ENCODE data around the gene RIN1.
"Not testable (repeated sequence)": the region's sequence is repeated elsewhere in the genome, so short reads cannot be mapped to it uniquely, and the experiment has no call there.

The RIN1 gene

DNA sequence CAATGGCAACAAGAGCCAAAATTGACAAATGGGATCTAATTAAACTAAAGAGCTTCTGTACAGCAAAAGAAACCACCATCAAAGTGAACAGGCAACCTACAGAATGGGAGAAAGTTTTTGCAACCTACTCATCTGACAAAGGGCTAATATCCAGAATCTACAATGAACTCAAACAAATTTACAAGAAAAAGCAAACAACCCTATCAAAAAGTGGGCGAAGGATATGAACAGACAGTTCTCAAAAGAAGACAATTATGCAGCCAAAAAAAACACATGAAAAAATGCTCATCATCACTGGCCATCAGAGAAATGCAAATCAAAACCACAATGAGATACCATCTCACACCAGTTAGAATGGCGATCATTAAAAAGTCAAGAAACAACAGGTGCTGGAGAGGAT, 15.9 kb downstream of the RIN1 start:
- not testable (repeated sequence) for DNase-seq (ENCODE audit: low read depth in 2 of 2)

- no peak for DNase-seq (ENCODE audit: low read depth in 2 of 2)
Measured at GRCh38 chr11:66318600-66318970, 17.6 kb downstream of the RIN1 start.

DNA sequence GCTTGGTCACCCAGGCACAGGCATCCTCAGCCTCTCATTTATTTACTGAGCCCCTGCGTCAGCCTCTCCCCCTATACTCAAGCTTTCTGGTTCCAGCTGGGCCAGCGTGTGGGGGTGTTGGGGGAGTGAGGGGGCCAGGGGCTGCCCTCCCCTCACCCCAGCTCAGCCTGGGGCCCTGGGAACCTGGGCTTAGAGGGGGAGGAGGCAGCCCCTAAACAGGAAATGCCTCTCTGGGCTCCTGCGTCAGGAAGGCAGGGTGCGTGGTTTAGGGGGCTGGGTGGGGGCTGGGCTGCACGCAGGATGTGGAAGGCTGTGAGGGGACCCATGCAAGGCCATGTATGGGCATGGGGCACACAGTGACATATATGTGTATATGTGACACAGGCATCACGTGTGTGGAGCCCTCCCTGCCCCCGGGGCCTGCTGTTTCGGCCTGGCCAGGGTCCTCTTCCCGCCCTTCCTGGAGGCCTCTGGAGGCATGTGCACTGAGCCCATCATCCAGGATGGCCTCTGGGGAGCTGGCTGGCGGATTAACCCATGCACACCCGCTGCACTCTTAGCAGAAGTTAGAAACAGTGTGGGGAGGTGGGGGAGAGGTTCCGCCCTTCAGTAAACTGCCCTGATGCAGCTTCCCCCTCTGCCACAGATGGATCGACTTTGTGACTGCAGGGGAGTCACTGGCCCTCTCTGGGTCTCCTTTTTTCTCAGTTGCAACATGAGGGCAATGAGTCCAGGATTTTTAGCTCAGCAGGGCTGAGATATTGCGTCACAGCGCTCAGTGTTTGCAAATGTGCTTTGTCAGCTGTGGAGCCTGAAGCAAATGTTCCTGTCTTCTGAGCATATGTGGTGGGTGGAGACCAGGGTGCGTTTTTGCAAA, 18.3 kb downstream of the RIN1 start:
- DNase-seq (ENCODE audit: low read depth in 2 of 2), result peak in 1 of 2 donors; percentile 34

DNA sequence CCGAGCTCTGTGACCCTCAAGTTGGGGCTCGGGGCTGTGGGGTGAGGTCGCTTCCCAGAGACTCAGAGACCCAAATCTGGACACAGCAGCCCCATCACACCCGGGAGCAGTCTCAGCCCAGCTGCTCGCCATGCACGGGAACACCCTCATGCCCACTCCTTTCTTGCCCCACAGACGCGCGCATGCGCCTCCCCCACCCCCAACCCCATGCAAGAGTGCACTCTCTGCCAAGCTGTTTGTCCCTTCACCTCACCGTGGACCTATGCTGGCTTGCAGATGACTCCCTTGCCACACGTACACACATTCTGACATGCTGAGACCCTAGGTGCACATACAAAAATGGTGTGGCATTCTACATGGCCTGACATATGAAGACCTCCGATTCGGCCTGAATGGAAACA, 18.9 kb downstream of the RIN1 start:
- DNase-seq (ENCODE audit: low read depth in 2 of 2), result no peak

DNA sequence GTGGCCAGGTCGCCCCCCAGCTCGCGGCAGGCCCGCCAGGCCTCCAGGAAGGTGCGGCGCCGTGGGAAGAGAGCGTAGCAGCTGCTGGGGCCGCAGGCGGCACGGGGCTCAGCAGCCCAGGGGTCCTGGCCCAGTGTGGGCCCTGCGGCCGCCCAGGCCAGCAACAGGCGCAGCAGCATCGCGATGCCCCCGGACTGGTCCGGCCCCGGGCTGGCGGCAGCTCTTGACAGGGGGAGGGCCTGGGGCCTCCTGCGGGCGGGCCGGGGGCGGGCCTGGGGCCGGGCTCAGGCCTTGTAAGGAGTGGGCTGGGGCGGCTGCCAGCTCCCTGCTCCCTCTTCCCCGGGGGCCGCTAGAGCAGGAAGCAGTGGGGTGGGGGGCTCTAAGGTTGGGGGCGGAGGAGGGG, 19.4 kb downstream of the RIN1 start, which contains the start of gene CD248:
TSS of gene CD248 (minus strand) at position 196 of the 403 bp plus-strand sequence. CDS start at position 179, 17 bp downstream.
- no peak for DNase-seq (ENCODE audit: low read depth in 2 of 2)

DNA sequence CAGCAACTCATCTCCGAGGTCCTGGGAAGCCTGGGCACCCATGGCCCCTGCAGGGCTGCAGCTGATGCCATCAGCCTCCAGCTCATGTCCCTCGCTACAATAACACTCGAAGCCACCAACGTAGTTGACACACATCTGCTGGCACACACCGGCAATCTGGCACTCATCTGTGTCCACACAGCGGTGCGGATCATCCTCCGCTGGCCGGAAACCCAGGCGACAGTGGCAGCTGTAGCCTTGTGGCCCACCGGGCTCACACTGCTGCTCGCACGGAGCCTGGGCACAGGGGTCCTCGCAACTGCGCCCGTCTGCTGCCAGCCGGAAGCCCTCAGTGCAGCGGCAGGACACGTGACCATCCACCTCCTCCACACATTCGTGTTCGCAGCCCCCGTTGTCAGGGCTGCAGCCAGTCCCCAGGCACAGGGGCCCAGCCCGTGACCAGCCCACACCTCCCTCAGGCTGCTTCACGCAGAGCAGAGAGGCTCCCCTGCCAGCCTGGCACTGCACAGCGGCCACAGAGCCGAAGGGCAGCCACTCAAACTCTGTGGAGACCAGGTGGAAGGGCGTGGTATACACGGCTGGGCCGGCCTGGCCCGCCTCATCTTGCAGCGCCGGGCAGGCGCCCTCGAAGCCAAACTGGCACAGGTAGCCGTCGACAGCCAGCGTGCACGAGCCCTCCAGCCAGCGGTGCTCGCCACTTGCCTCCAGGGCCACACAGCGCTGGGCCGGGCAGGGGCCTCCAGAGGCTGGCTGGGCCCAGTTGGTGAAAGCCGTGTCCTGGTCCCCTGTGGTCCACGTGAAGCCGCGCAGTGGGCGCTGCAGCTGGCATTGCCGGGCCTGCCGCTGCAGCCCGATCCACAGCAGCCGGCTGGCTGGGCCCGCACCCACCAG, 20.1 kb downstream of the RIN1 start:
- DNase-seq (ENCODE audit: low read depth in 2 of 2), result no peak

GRCh38 chr11:66315498-66315885, 20.7 kb downstream of the RIN1 start:
- no peak for DNase-seq (ENCODE audit: low read depth in 2 of 2)

DNA sequence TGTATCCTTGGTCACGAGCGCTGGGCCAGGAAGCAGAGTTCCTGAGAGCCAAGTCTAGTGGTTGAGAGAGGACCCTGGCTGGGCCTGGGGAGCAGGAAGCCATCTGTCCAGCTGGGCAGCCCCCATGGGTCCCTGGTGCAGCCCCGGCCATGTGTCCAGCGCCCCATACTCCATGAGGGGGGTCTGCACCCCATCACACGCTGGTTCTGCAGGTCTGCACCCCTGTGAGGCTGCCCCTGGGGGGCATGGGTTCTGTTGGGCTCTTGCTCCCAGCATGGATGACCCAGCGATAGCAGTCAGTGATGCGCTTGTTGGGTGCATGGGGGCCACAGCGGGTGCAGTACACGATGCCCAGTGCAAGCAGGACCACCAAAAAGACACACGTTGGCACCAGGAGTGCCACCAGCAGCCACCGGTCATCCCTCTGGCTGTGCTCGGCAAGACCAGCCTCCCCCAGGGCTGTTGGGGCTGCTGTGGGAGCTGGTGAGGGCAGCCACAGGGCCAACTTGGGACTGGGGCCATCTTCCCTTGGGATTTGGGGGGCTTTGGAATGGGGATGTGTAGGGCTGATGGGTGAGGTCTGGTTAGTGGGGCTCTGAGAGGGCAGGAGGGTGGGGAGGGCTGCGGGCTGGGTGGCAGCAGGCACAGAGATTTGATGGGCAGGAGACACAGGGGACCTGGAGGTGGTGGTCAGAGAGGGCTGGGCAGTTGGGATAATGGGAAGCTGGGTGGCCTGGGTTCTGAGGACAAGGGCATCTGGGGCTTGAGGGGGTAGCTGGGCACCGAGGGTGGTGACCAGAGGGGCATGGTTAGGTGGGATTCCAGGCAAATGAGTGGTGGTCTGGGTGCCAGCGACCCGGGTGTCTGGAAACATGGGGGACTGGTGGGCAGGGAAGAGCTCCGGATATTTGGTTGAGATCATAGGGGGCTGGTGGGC, 21.4 kb downstream of the RIN1 start:
- no peak for DNase-seq (ENCODE audit: low read depth in 2 of 2)

DNA sequence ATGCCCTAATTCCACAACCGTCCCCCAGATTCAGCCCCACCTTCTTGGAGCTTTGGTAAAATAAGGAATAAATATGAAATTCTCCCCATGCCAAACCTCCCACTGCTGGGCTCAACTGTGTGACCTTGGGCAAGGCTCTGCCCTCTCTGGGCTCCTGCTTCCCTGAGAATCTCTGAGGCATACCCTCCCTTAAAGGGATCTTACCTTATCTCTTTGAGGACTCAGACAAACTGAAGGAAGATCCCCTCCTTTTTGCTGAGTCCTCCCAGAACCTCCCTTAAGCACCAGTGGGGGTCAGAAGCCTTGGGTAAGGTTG, 22.1 kb downstream of the RIN1 start:
- DNase-seq (ENCODE audit: low read depth in 2 of 2), result no peak

DNA sequence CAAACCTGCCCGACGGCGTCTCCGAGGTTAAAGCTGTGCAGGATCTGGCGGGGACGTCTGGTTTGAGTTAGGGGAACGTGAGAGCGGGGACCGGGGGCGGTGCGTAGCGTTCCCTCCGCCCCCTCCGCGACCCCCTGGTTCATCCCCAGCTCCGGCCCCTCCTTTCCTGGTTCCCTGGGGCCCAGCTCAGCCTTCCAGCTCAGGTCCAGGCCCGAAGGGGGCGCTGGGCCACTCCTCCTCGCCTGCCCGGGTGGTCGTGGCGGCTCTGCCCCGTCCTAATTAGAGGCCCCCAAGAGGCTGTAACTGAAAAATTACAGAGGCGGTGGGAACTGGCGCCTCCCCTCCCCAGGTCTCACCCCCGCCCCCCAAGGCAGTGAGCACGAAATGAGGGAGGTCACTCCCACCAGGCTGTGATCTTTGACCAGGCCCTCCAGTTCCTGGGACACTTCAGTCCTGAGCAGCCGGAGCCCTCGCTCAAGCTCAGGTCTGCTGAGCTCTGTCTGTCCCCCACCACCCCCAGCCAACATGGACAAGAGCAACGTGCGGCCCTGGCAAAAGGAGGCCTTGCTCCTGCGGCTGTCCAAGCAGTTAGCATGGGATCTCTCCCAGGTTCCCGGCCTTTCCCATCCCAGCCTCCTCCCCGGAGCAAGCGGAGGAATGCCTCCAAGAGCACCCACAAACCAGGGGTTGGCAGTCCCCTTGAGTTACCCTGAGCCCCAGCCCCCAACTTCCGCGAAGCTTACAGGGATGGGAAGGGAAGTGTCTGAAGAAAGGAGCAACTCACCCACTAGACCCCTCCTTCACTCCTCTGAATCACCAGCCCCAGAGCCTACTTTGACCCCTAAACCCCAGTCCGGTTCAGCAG, 22.7 kb downstream of the RIN1 start:
- no peak for DNase-seq (ENCODE audit: low read depth in 2 of 2)

DNA sequence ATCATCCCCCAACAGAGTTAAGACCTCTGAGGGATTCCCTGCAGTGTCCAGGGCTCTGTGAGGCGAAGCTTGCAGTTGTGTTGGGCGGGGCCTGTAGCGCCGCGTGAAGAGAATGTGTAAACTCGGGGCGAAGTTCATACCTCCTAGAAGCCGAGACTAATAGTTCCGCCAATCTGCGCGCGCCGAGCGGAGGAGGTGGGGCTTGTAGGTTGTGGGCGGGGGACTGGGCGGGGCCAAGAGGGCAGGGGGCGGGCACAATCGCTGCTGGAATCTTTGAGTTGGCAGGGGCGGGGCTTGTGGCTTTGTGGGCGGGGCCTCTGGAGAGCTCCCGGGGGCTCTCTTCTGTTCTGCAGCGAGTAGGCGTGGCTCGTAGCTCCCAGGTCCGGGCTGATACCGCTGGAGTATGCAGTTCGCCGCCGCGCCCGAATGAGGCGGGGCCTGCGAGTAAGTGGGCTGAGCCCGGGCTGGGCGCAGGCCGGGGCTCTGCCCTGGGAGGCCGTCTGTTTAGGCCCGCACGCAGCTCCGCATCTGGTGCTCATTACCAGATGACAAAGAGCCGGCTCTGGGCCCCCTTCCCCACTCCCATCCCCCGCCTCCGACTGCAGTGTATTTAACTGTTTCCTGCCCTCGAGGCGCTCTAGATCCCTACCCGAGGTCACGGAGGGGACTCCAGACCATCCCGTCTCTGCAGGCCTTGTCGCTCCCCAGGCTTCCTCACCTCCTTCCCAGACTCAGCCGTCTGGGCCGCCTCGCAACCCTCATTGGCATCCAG, 23.5 kb downstream of the RIN1 start:
- DNase-seq (ENCODE audit: low read depth in 2 of 2), result peak; percentile 89 to 96

GRCh38 chr11:66311965-66312548, 24.2 kb downstream of the RIN1 start:
- DNase-seq (ENCODE audit: low read depth in 2 of 2), result peak; percentile 97 to 98

DNA sequence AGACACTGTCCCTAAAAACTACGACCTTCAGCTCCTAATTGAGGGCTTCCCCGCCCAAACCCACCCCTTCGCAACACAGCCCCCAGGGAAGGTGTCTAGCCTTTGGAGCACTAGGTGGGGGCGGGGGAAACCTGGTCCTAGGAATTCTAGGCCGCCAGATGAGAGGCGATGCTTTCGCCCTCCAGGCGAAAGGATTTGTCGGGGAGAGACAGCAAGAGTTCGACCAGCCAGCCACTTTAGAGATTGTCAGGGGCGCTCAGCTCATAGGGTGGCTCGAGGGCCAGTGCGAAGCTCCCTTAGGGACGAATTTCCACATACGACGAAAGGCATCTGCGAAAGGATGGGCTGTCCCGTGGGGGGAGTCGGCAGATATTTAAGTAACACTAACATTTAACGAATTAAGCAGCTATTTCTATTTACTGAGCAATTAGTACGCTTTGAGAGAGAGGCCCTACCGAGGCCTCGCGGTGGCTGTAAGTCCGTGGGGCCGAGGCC, 24.7 kb downstream of the RIN1 start:
- DNase-seq (ENCODE audit: low read depth in 2 of 2), result no peak

- DNase-seq (ENCODE audit: low read depth in 2 of 2), result not testable (repeated sequence)
Measured at GRCh38 chr11:66310803-66311440, 25.3 kb downstream of the RIN1 start.

GRCh38 chr11:66310324-66310723, 25.9 kb downstream of the RIN1 start:
- no peak for DNase-seq (ENCODE audit: low read depth in 2 of 2)

- DNase-seq (ENCODE audit: low read depth in 2 of 2), result no peak
Measured at GRCh38 chr11:66309475-66309874, 26.8 kb downstream of the RIN1 start.

GRCh38 chr11:66302656-66303055, 33.6 kb downstream of the RIN1 start:
- no peak for DNase-seq (ENCODE audit: low read depth in 2 of 2)

- DNase-seq (ENCODE audit: low read depth in 2 of 2), result no peak
Measured at GRCh38 chr11:66299186-66299585, 37.0 kb downstream of the RIN1 start.

DNA sequence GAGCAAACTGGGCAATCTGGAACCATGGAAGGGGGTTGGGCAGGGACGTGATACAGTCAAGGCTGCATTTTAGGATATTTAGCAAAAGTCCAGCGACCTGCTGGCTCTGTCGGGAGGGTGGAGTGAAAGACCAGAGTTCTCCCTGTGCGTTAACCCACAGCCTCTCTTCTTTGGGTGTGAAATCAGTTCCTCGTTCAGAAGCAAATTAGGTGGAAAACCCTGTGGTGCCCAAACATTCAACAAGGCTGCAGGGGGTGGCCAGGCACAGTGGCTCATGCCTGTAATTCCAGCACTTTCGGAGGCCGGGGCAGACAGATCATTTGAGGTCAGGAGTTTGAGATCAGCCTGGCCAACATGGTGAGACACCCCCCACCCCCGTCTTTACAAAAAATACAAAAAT, 38.6 kb downstream of the RIN1 start:
- DNase-seq (ENCODE audit: low read depth in 2 of 2), result no peak

All from stimulated activated CD8-positive, alpha-beta memory T cell treated with anti-CD3 and anti-CD28 coated beads, Interleukin-15, amount 100 ng/mL, for 4 hours (primary cell).